ENCODE measurements around the gene CORO1C. TPM values are rescaled to one million over a fixed set of nuclear protein-coding genes. Genes with fewer than 3 reads are reported as not detected.
A peak's percentile ranks its signal among the peaks of the same experiment; 100 is the strongest.

Gene CORO1C
- total RNA-seq (2021): 122 and 139 TPM in 2 replicates
- percentile 98 among the genes with signal in this experiment for Bru-seq, nascent RNA
- percentile 97 among the genes with signal in this experiment for BruChase-seq, experiment 1, labeled RNA remaining after a 2-hour chase
- percentile 97 among the genes with signal in this experiment for BruChase-seq, experiment 2, labeled RNA remaining after a 6-hour chase
- long read RNA-seq, transcript CORO1C-201 (11 exons, 3,892 nt): major isoform, 72 of 128 reads
- long read RNA-seq, partial matches to known transcripts: 8 of 128 reads
- long read RNA-seq, other reads (novel, unspliced or antisense): 46 of 128 reads

DNA sequence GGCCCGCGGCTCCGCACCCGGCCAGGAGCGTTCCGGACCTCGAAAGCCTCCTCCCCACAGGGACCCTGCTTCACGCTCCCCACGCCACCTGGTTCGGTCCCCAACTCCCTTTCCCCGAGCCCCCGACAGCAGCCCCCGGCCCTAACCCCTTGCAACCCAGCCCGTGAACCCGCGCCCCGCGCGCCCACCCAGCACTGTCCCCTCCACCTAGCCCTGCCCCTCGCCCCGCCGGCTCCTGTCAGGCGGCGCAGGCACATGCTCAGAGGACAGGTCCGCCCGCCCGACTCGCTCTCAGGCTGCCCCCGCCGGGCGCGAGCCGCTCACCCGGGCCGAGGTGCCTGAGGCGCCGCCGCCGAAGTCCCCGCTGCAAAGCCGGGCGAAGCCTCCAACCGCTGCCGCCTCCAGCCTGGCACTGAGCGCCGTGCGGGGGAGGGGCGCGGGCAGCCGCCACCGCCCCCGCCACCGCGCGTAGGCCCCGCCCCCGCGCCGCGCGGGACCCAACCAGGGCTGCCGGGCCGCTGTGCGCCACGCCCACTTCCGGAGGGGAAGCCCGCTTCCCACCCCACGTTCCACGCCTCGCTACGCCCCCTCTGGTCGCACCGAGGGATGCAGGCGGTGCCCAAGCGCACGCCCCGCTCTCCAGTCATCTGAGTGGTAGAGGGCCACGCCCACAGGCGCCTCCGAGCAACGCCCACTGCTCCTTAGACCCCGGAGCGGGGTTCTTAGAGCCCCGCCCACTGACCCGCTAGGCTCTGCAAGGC is at the start of gene CORO1C:
Gene CORO1C (minus strand): TSS at position 414 of the 761 bp plus-strand sequence. CDS start 30,200 bp downstream, outside the sequence.
- intact Hi-C loops (cut with micrococcal nuclease; ENCODE audit: unreplicated experiment): loop anchor here (5.0 kb wide), 2 partner anchors 101 to 126 kb away; partner anchors contain the start of gene SSH1
- H3K4me1 ChIP-seq (replicated peaks; ENCODE audit: insufficient read depth): peaks cover 46% of the 10 kb centered on the region
- H3K9me3 ChIP-seq (ENCODE audit: insufficient read depth, low read depth): no peaks in the 10 kb centered on the region
- DNase-seq: peak; percentile 85 to 98
- H3K79me2 ChIP-seq (ENCODE audit: low read depth): peaks cover 41% of the 10 kb centered on the region
- ChIA-PET POLR2A (ENCODE audit: unreplicated experiment) (interaction anchor here (0.6 to 1.2 kb wide), 5 partner anchors 10 to 69 kb away, joined by 4 to 23 read pairs (median 6); no protein-coding TSS in a partner anchor), CTCF (interaction anchor here (0.6 kb wide), 1 partner anchor 73 kb away, joined by 3 read pairs; no protein-coding TSS in a partner anchor)
- peak within 1 kb of the TSS; percentile 91 for H3K4me2 ChIP-seq
- no peak for TF ChIP-seq EZH2 (IDR thresholded peaks at IDR 0.05; ENCODE audit: low read depth)
- TF ChIP-seq, protein P1, sequence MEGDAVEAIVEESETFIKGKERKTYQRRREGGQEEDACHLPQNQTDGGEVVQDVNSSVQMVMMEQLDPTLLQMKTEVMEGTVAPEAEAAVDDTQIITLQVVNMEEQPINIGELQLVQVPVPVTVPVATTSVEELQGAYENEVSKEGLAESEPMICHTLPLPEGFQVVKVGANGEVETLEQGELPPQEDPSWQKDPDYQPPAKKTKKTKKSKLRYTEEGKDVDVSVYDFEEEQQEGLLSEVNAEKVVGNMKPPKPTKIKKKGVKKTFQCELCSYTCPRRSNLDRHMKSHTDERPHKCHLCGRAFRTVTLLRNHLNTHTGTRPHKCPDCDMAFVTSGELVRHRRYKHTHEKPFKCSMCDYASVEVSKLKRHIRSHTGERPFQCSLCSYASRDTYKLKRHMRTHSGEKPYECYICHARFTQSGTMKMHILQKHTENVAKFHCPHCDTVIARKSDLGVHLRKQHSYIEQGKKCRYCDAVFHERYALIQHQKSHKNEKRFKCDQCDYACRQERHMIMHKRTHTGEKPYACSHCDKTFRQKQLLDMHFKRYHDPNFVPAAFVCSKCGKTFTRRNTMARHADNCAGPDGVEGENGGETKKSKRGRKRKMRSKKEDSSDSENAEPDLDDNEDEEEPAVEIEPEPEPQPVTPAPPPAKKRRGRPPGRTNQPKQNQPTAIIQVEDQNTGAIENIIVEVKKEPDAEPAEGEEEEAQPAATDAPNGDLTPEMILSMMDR (conservative IDR thresholded peaks at IDR 0.05): peak; percentile 80
- H3F3A ChIP-seq (ENCODE audit: insufficient read depth, low read depth): peaks cover 38% of the 10 kb centered on the region
- peak within 1 kb of the TSS; percentile 84 for H3K27ac ChIP-seq
- H3K9me2 ChIP-seq (ENCODE audit: insufficient read depth): no peaks in the 10 kb centered on the region
- H3K36me3 ChIP-seq (ENCODE audit: low read depth): no peaks in the 10 kb centered on the region
- no peaks in the 10 kb centered on the region for H4K20me1 ChIP-seq (ENCODE audit: insufficient read depth)
- H3K4me3 ChIP-seq: peak within 1 kb of the TSS; percentile 85
- no TSS peak for BruUV-seq (replicated peaks)
- peak within 1 kb of the TSS; percentile 88 for H2AFZ ChIP-seq
- H3K27me3 ChIP-seq (ENCODE audit: insufficient read depth, low read depth): no peaks in the 10 kb centered on the region

DNA sequence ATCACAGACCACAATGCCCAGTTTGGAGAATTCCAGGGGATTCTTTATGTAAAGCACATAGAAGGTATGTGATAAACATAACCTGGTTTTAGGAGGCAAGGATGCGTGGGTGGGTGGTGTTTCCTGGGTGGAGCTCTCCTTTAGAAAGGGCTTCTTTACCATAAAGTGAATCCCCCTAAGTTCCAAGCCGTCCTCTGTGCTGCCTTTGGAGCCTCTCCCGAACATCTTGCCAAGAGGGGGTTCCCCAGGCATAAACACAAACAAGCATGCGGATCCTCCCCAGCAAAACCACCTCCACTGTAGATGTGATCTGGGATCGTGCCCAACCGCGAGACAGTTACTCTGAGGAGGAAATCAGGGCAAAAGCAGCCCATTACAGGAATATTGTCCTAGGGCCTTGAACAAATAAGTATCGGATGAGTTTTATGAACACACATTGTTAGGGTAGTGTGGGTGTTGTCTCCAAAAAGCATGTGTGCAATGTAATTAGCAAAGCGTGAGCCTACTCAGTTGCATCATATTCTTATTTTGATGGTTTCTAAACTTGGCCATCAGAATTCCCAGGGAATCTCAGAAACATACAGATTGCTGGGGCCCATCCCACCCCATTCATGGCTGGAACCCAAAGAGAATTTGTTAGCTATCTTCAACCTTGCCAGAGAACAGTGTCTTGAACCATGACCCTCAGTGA is 48.8 kb upstream of the CORO1C start:
- Histone ChIP-seq H3K9me2 (ENCODE audit: insufficient read depth) (no peaks in the 10 kb centered on the region), H3F3A (ENCODE audit: insufficient read depth, low read depth) (no peaks in the 10 kb centered on the region; the same call in 1 of the 2 replicates), H3K27me3 (ENCODE audit: insufficient read depth, low read depth) (no peaks in the 10 kb centered on the region), H3K9me3 (ENCODE audit: insufficient read depth, low read depth) (no peaks in the 10 kb centered on the region), H4K20me1 (ENCODE audit: insufficient read depth) (no peaks in the 10 kb centered on the region), H3K36me3 (ENCODE audit: low read depth) (no peaks in the 10 kb centered on the region), H2AFZ (no peak overlapping the region), H3K4me2 (no peak overlapping the region), H3K27ac (no peak overlapping the region), H3K4me1 (replicated peaks; ENCODE audit: insufficient read depth) (no peaks in the 10 kb centered on the region), H3K79me2 (ENCODE audit: low read depth) (no peaks in the 10 kb centered on the region), H3K4me3 (no peak overlapping the region)
- CTCF ChIA-PET: interaction anchor here (0.6 kb wide), 1 partner anchor 39 kb away, joined by 5 read pairs; no protein-coding TSS in a partner anchor
- no peak for DNase-seq
- TF ChIP-seq, protein P1 (conservative IDR thresholded peaks at IDR 0.05): no peak
- TF ChIP-seq EZH2 (IDR thresholded peaks at IDR 0.05; ENCODE audit: low read depth): no peak
- BruUV-seq (replicated peaks): no TSS peak
- POLR2A ChIA-PET (ENCODE audit: unreplicated experiment): interaction anchor here (0.8 kb wide), 1 partner anchor 88 kb away, joined by 3 read pairs; no protein-coding TSS in a partner anchor
- intact Hi-C loops (cut with micrococcal nuclease; ENCODE audit: unreplicated experiment): no loop called here

GRCh38 chr12:108778053-108778452 is 46.7 kb upstream of the CORO1C start:
- BruUV-seq (replicated peaks): no TSS peak
- CTCF ChIA-PET: no interaction called here

More at GRCh38 chr12:108778053-108778452, 46.7 kb upstream of the CORO1C start:
- no peaks in the 10 kb centered on the region for H3K27me3 ChIP-seq (ENCODE audit: insufficient read depth, low read depth)
- H3K36me3 ChIP-seq (ENCODE audit: low read depth): no peaks in the 10 kb centered on the region
- no peaks in the 10 kb centered on the region for H3K9me3 ChIP-seq (ENCODE audit: insufficient read depth, low read depth)
- H4K20me1 ChIP-seq (ENCODE audit: insufficient read depth): no peaks in the 10 kb centered on the region
- POLR2A ChIA-PET (ENCODE audit: unreplicated experiment): no interaction called here
- H3K79me2 ChIP-seq (ENCODE audit: low read depth): no peaks in the 10 kb centered on the region
- H3K4me2 ChIP-seq: no peak overlapping the region
- H3F3A ChIP-seq (ENCODE audit: insufficient read depth, low read depth): peaks cover 3% of the 10 kb centered on the region; the same call in 1 of the 2 replicates
- H3K9me2 ChIP-seq (ENCODE audit: insufficient read depth): no peaks in the 10 kb centered on the region
- no peak overlapping the region for H2AFZ ChIP-seq
- H3K27ac ChIP-seq: no peak overlapping the region
- no peak for TF ChIP-seq EZH2 (IDR thresholded peaks at IDR 0.05; ENCODE audit: low read depth)
- TF ChIP-seq, protein P1 (conservative IDR thresholded peaks at IDR 0.05): no peak
- no peak overlapping the region for H3K4me3 ChIP-seq
- intact Hi-C loops (cut with micrococcal nuclease; ENCODE audit: unreplicated experiment): no loop called here
- no peak for DNase-seq
- H3K4me1 ChIP-seq (replicated peaks; ENCODE audit: insufficient read depth): no peaks in the 10 kb centered on the region

All from PC-9 (cell line).